GM19099 (cell line): ENCODE measurements around the gene OVOL1.

Experiments used
- POLR2A ChIP-seq: IDR thresholded peaks from 3 replicates; pipeline ENCODE4 v1.6.1; 2011; ENCODE audit warnings: low read depth; ENCODE audit not compliant: insufficient read length; ENCODE audit errors: extremely low read depth

Gene OVOL1

DNA sequence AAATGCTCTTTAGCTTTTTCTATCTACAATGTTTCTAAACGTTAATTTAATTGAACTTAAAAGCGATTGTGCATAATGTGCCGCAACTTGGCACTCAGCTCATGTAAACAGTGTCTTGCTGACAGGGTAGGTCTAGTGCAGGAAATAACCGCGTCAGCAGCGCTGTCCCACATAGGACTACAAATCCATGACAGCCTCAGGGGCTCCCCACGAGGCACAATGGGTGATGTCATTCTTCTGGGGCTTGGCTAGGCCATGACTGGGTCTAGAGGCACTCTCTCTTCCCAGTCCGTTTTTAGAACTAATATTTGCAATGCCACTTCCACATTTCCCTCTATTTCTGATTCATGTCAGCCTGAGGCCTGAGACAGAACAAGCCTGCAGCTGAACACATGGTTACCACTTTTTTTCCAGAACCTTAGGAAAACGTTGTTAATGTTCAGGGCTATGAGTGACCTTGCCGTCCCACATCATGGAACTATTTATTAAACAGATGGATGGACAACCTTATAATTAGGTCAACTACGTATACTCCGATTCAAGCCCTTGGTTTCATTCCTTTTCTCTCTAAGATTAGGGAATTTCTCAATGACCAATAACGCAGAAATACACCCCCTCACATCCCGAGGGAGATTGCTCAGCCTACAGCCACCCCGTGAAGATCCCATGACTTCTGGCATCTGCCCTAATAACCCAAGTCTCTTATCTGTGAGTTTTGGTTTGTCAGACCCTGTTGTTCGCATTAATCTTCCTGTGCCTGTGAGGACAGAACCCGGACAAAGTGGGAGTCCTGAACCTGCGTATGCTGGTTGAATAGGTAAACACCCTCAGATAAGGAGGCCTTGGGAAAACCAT, 27.5 kb downstream of the OVOL1 start:
- no peak for TF ChIP-seq POLR2A

DNA sequence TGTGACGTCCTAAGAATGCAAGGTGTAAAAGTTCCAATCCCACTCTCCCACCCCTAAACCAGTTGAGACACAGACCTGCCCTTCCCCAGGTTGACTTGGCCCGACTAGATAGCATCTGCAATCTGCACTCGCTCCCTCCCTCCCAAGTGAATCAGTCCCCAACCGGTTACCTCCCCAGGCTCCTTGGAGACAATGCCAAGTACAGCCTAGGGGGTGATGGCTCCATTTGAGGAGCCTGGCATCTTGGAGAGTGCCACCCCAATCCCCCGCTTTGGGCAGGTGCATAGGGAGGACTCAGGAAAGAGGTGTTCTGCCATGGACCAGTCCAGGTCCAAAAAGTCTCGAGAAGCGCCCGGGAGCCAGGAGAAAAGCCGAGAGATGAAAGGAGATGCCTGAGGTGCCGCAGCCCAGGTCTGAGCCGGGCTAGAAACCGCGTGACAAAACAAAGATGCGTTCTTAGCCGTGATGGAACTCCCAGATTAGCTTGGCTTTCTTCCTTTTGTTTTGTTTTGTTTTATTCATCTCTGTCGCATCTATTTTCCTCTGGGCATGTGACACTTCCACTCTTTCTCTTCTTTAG, 28.2 kb downstream of the OVOL1 start:
- no peak for TF ChIP-seq POLR2A

DNA sequence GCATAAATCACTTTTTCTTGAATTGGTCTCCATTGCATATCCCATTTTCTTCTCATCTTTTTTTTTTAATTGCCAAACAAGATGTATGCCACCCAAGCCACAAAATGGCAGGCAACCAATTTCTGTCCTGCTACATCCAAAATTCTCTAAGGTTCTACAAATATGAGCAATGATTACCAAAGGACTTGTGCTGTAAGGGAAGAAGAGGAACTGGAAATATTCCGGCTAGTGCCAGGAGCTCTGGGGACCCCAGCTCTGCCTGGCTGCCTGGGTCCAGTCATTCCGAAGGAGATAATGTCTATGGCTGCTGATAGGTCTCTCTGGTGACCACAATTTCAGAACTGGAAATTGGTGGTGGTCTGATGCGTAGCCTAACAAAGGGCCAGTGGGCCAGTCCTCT, 29.8 kb downstream of the OVOL1 start:
- no peak for TF ChIP-seq POLR2A

DNA sequence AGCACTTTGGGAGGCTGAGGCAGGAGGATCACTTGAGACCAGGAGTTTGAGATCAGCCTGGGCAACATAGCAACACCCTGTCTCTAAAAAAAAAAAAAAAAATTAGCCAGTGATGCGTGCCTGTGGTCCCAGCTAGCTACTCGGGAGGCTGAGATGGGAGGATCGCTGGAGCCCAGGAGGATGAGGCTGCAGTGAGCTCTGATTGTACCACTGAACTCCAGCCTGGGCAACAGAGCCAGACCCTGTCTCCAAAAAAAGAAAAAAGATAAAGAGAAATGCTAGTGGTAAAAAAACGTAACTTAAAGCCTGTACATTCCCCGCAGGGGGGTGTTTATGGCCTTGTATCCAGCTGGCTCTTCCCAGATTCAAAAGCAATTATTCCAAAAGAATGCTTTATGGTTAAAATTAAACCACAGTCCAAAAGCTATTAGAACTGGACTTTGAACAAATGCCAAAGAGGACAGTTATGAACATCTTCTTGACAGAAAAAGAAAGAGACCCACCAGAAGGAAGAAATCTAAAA, 30.5 kb downstream of the OVOL1 start:
- no peak for TF ChIP-seq POLR2A

DNA sequence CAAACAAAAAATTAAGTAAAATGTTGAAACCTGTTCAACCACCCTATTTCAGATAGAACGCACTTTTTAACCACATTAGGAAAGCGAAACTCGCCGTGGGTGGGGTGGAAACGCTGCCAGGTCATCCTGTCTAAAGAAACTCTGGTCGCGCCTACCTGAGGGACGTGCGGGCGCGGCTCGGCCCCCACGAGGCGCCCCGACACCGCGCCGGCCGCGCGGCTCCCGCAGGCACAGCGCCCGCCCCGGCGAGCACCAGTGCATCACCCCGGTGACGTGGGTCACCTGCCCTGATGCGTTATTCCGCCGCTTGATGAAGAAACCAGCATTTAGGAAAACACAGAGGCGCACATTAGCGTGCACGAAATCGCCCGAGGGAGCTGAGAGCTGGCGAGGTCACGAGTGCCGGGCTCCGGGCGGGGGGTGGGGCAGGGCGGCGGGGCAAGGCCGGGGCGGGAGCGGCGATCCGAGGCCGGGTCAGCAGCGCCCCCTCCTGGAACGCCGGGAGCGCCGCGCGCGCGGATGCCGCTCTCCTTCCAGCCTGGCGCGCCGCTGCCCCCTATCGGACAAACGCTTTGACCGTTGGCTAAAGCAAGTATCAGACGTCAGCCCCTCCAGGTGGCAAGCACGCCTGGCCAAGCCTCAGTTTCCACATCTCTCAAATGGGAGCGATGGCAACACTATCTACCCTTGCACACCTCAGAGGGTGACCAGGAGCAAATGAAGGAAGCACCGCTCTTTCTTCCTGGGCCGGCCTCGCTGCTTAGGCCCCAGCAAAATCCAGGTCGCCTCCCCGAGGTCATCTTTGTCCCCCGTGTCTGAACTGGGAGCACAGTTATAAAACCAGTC, 31.2 kb downstream of the OVOL1 start:
- peak; percentile 44 for TF ChIP-seq POLR2A

DNA sequence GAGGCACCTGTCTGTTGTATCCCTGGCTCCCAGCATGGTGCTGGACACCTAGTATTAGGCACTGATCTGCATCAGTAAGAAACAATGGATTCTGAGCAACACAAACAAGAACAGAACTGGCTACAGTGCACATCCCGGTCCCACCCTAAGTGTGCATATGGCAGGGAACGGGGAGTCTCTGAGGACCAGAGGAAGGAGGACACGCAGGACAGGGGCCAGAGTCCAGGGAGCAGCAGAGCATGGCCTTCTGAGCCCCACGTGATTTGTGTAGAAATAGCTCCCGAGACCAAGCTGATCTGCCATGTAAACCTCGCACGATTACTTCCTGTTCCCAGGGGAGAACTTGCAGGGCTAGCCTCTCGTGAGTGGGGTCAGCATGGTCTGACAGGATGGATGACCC, 34.2 kb downstream of the OVOL1 start:
- no peak for TF ChIP-seq POLR2A

DNA sequence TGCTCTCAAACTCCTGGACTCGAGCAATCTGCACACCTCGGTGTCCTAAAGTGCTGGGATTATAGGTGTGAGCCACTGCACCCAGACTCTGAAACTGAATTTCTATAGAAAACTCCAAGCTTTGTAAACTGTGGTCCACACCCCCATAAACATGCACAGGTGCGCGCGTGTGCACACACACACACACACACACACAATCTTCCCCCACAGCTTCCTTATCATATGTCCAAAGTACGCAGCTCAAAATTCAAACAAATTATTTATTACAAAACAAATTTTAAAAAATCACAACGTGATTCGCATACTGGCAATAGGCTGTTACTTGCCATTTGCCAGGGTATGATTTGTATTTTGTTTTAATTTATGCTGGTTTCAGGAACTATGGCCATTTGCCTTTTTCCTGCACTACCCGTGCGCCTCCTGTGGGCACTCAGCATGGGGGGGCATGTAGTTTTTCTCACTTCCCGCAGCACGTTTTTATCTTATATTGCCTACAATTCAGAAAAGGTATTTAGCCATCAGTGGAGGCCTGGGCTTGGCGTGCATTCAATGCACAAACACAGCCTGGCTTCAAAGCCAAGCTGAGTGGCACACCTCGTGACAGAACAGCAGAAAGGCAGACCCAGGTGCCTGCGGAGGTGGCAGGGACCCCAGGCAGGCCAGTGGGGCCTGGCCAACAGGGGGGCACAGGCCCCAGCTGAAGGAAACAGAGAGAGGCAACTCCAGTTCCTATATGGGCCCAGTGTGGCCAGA, 36.1 kb downstream of the OVOL1 start:
- TF ChIP-seq POLR2A, result no peak

DNA sequence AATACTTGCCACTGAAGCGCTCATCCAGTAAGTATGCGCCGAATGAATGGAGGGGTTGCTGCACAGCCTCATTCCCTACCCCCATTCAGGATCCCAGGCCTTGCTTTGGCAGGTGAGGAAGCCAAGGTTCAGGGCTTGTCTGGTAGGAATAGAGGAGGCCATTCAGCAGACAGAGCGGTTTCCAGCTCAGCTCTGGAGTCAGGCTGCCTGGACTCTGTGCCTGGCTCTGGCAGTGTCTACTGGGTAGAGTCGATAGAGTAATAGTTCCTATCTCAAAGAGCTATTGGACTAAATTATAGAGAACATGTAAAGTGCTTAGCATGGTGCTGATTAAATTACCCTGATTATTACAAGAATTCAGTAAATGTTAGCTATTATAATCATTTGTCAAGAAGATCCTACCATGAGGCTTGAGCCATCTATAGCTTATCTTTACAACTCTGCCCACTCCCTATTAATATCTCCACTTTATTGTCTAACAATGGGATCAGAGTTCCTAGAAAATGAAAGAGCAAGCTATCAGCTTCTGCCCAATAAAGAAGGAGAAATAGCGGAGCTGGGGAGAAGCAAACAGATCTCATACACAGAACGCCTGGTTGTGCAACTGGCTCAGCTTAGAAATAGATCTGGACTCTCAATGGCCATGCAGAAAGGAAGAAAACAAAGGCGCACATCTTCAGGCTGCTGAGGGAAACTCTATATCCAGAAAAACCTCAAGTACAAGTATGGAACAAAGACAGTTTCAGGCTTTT, 40.3 kb downstream of the OVOL1 start:
- TF ChIP-seq POLR2A, result no peak

DNA sequence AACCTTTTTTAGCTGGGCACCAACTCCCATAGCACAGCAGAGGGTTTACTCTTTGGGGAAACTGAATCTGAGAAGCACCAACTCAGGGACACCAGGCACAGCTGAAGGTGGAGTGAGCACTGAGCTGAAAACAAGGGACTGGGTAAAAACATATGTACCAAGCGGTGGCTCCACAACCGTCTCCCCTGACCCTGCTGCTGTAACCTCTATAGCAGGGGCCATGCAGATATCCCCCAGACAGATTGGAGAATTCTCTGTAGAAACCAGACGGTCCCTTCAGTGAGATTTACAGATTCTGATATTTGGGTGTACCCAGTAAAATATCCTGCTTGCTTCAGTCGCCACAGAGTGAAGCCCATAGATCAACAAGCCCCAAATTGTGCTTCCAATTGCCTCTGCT, 42.6 kb downstream of the OVOL1 start:
- TF ChIP-seq POLR2A, result no peak

DNA sequence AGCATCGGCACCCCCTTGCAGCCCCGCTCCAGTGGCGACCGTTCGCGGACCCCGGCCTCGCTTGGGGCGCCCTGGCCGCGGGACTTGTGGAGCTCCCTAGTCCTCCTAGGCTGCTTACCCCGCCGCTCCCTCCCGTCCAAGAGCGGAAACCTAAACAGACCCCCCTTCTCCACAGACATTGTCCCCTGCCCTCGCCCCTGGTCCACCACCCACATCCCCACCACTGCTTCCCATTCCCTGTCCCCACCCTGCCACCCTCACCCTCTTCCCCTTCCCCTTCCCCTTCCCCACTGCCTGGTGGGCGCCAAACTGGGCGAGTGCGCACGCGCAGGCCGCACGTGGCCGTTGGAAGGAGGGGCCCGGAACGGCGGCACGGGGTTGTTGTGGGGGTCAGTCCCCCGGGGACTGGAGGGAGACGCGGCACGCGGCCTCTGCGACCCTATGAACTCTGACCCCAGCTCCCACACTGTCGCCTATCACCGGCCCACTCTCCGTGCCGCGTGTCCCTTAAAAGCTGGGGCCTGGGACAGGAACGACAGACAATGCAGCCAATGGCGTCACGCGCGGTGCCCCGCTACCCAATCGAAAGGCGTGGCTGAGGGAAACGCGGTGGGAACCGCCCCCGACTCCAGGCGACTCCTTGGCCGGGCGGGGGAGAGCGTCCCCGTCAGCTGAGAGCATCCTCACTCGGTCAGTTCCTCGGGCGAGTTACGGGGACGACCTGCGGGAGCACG, 46.6 kb downstream of the OVOL1 start, which contains the start of gene SNX32:
Gene SNX32 (plus strand): TSS at position 667 of the 734 bp plus-strand sequence. CDS start 103 bp downstream, outside the sequence.
- TF ChIP-seq POLR2A, result peak; percentile 7

DNA sequence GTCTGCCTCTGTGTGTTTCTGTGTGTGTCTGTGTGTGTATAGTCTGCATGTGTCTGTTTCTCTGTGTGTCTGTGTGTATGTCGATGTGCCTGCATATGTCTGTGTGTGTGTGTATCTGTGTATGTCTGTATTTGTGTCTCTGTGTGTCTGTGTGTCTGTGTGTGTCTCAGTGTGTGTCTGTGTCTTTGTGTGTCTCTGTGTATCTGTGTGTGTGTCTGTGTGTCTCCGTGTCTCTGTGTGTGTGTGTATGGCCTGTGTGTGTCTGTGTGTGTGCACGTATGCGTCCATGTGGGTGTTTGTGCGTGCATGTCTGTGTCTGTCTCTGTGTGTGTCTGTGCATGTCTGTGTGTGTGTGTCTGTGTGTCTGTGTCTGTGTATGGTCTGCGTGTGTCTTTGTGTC, 47.3 kb downstream of the OVOL1 start:
- TF ChIP-seq POLR2A, result peak; percentile 1

DNA sequence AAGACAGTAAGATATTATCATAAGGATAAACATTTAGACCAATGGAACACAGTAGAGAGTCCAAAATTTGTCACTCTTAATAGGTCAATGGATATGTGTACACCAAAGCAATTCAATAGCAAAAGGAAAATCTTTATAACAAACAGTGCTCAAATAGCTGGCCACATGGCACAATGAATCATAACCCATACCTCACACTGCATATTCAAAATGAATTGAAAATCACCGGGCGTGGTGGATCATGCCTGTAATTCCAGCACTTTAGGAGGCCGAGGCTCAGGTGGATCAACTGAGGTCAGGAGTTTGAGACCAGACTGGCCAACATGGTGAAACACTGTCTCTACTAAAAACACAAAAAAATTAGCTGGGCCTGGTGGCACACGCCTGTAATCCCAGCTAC, 55.3 kb downstream of the OVOL1 start:
- TF ChIP-seq POLR2A, result no peak

DNA sequence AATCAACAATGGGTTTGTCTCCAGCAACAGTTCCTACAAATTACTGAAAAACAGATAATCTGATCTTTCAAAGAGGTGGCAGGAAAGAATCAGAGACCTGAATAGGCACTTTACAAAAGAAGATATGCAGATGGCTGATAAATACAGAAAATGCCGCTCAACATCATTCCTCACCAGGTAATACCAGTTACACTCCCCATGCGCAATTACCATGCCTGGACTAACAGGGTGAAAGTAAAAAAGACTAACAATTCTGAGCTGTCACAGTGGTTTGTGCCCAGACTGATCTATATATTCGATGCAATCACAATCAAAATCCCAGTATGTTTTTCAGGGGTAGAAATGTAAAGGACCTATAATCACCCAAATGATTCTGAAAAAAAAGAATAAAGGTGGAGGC, 56.9 kb downstream of the OVOL1 start:
- TF ChIP-seq POLR2A, result no peak
